ENCODE data around the gene CACNA1E.
"Not testable (repeated sequence)": the region's sequence is repeated elsewhere in the genome, so short reads cannot be mapped to it uniquely, and the experiment has no call there.

The CACNA1E gene

DNA sequence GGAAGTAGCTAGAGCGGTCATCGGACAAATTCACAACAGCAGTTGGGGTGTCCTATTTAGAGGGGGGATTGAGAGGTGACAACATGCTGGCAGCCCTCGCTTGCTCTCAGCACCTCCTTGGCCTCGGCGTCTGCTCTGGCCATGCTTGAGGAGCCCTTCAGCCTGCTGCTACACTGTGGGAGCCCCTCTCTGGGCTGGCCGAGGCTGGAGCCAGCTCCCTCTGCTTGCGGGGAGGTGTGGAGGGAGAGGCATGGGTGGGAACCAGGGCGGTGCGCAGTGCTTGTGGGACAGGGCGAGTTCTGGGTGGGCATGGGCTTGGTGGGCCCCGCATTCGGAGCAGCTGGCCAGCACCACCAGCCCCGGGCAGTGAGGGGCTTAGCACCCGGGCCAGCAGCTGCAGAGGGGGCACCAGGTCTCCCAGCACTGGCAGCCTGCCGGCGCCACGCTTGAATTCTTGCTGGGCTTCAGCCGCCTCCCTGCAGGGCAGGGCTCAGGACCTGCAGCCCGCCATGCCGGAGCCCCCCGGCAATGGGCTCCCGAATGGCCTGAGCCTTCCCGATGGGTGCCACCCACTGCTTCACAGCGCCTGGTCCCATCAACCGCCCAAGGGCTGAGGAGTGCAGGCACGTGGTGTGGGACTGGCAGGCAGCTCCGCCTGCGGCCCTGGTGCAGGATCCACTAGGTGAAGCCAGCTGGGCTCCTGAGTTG lies 349.0 kb downstream of the CACNA1E start:
- DNase-seq, result not testable (repeated sequence)

DNA sequence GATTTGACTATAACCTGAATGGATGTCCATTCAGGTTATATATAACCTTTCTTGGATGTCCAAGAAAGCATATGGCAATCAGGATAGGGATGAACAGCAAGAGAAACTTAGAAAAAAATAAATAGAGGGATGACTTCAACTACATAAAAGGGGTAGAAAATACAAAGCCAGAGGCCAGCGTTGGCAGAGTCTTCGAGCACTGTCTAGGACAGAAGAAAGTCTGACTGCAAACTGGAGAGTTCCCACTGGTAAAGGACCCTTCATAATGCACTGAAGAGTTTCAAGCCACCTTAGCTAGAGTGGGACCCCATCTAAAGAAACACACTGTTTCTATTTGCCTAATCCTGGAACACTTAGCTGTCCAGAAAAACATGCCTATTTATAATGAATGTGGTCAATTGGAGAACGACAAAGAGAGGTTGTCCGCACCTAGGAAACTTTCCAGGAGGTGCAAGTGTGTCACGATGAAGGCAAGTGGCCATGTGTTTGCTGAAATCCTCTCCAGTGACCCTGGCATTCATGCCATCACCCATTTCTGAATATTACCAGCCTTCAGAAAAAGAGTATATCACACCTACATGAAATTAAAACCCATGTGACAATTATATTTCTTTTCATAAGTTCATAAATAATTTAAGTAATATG lies 362.8 kb downstream of the CACNA1E start:
- DNase-seq, result no peak

DNA sequence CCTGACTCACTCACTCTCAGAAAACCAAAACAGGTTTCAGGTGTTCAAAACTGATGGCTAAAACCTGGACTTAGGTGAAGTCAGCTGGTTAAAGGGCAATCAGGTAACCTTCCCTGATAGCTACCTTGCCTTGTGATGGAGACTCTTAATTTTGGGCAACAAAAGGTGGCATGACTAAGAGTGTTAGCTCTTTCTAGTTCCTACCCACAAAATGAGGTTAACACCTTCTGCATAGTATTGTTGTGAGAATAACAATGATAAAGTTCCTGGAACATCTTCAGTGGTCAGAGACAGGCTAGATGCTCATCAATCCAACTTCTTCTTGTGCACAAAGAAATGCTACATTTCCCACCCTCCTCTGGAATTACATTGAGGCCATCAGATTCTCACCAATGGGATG lies 363.4 kb downstream of the CACNA1E start:
- no peak for DNase-seq

DNA sequence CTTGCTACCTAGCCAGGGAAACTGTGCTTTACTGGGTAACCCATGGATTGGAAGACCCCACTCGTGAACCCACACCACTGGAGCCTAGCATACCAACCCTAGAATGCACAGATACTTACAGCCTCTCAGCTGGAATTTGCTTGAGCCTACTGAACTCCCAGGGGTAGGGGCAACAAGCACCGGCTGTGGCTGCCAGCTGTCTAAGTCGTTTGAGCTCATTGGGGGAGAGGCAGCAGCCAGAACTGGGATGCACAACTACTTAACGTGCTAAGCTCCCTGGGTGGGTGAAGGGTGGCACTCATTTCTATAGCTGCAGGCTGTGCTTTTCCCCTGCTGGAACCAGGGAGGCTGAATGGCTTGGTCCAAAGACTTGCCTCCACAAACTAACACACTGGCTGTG lies 365.8 kb downstream of the CACNA1E start:
- no peak for DNase-seq

DNA sequence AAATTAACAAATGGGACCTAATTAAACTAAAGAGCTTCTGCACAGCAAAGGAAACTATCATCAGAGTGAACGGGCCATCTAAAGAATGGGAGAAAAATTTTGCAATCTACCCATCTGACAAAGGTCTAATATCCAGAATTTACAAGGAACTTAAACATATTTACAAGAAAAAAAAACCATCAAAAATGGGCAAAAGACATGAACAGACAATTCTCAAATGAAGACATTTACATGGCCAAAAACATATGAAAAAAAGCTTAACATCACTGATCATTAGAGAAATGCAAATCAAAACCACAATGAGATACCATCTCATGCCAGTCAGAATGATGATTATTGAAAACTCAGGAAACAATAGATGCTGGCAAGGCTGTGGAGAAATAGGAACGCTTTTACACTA lies 370.9 kb downstream of the CACNA1E start:
- DNase-seq, result not testable (repeated sequence)

DNA sequence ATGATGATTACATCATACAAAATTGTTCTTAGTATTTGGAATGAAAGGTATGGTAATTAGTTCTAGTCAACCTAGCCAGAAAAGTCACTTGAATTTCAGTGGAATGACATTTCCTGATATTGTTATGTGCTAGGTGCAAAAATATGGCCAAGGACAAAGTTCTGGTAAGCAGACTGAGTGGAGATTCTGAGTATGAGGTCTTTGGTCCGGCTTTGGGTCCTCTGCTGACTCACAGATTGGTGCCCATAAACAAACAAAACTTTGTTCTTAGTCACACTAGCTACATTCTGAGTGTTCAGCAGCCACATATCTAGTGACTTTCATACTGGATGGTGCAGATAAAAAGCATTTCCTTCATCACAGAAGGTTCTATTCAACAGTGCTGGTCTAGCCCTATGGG lies 372.1 kb downstream of the CACNA1E start:
- DNase-seq, result no peak
